KMS-11 (cell line): ENCODE measurements around the gene PCDHGC4.

ENCODE experiments used
- H2AFZ ChIP-seq: fragments of 200-600 bp; sonication (generic); 2 replicates; pipeline ENCODE4 v1.6.1; 2016; ENCODE audit warnings: antibody characterized with exemption, mixed run types, low read depth
- H3K27ac ChIP-seq: fragments of 200-600 bp; sonication (generic); 2 replicates; pipeline ENCODE4 v1.6.1; 2016; ENCODE audit warnings: mild to moderate bottlenecking, mixed run types
- H3K27me3 ChIP-seq: fragments of 200-600 bp; sonication (generic); 2 replicates; pipeline ENCODE4 v1.6.1; 2017; ENCODE audit warnings: mild to moderate bottlenecking, low read depth, mixed run types, moderate library complexity; ENCODE audit not compliant: insufficient read depth
- H3K36me3 ChIP-seq: fragments of 200-600 bp; sonication (generic); 2 replicates; pipeline ENCODE4 v1.6.1; 2017; ENCODE audit warnings: mild to moderate bottlenecking, mixed run types; ENCODE audit not compliant: insufficient read depth
- H3K4me1 ChIP-seq: fragments of 200-600 bp; sonication (generic); 2 replicates; pipeline ENCODE4 v1.6.1; 2016; ENCODE audit warnings: mild to moderate bottlenecking, low read depth, mixed run types; ENCODE audit not compliant: poor library complexity, severe bottlenecking
- H3K4me2 ChIP-seq: fragments of 200-600 bp; sonication (generic); 2 replicates; pipeline ENCODE4 v1.7.0; 2016; ENCODE audit warnings: mild to moderate bottlenecking, mixed run types
- H3K4me3 ChIP-seq: fragments of 200-600 bp; sonication (generic); IDR thresholded peaks from 2 replicates; pipeline ENCODE4 v1.6.1; 2017; ENCODE audit warnings: low read depth, low read length, mixed read lengths; ENCODE audit not compliant: insufficient read depth
- H3K79me2 ChIP-seq: fragments of 200-600 bp; sonication (generic); 2 replicates; pipeline ENCODE4 v1.6.1; 2016; ENCODE audit warnings: low read depth, mixed run types; ENCODE audit not compliant: insufficient read depth
- H3K9ac ChIP-seq: fragments of 200-600 bp; sonication (generic); 2 replicates; pipeline ENCODE4 v1.6.1; 2016; ENCODE audit warnings: mild to moderate bottlenecking, mixed run types
- H4K20me1 ChIP-seq: fragments of 200-600 bp; sonication (generic); 2 replicates; pipeline ENCODE4 v1.6.1; 2016; ENCODE audit warnings: mild to moderate bottlenecking, mixed run types; ENCODE audit not compliant: insufficient read depth
- CTCF ChIP-seq: fragments of 200-600 bp; sonication (generic); conservative IDR thresholded peaks from 2 replicates; pipeline ENCODE4 v1.6.1; 2017; ENCODE audit warnings: low read depth, mild to moderate bottlenecking, antibody characterized with exemption, low read length, moderate library complexity, mixed read lengths

The PCDHGC4 gene

GRCh38 chr5:141477044-141477575 is 7.7 kb upstream of the PCDHGC4 start:
- Histone ChIP-seq H3K4me2 (no peak overlapping the region), H3K4me3 (no peak overlapping the region), H4K20me1 (no peaks in the 10 kb centered on the region), H3K27ac (no peak overlapping the region), H3K9ac (no peak overlapping the region), H3K4me1 (no peaks in the 10 kb centered on the region), H2AFZ (no peak overlapping the region), H3K36me3 (no peaks in the 10 kb centered on the region), H3K79me2 (no peaks in the 10 kb centered on the region), H3K27me3 (no peaks in the 10 kb centered on the region)
- TF ChIP-seq CTCF = no peak

GRCh38 chr5:141477815-141478214 is 7.0 kb upstream of the PCDHGC4 start:
- no peaks in the 10 kb centered on the region for H3K79me2 ChIP-seq
- H3K27ac ChIP-seq = no peak overlapping the region
- no peak overlapping the region for H2AFZ ChIP-seq
- H4K20me1 ChIP-seq = no peaks in the 10 kb centered on the region
- H3K36me3 ChIP-seq = no peaks in the 10 kb centered on the region
- H3K4me2 ChIP-seq = no peak overlapping the region
- H3K9ac ChIP-seq = no peak overlapping the region
- H3K4me1 ChIP-seq = no peaks in the 10 kb centered on the region
- no peak overlapping the region for H3K4me3 ChIP-seq
- TF ChIP-seq CTCF = no peak
- H3K27me3 ChIP-seq = no peaks in the 10 kb centered on the region

GRCh38 chr5:141478321-141478945 is 6.4 kb upstream of the PCDHGC4 start:
- no peaks in the 10 kb centered on the region for H3K27me3 ChIP-seq
- no peak overlapping the region for H3K4me3 ChIP-seq
- no peak overlapping the region for H3K4me2 ChIP-seq
- no peaks in the 10 kb centered on the region for H3K4me1 ChIP-seq
- no peak for TF ChIP-seq CTCF
- H2AFZ ChIP-seq = no peak overlapping the region
- H3K36me3 ChIP-seq = no peaks in the 10 kb centered on the region
- no peaks in the 10 kb centered on the region for H3K79me2 ChIP-seq
- no peaks in the 10 kb centered on the region for H4K20me1 ChIP-seq
- H3K27ac ChIP-seq = no peak overlapping the region
- H3K9ac ChIP-seq = no peak overlapping the region

- Histone ChIP-seq H3K4me3 (no peak overlapping the region), H2AFZ (no peak overlapping the region), H3K79me2 (no peaks in the 10 kb centered on the region), H3K4me2 (no peak overlapping the region), H3K27me3 (no peaks in the 10 kb centered on the region), H3K27ac (no peak overlapping the region), H3K4me1 (no peaks in the 10 kb centered on the region), H4K20me1 (no peaks in the 10 kb centered on the region), H3K9ac (no peak overlapping the region), H3K36me3 (no peaks in the 10 kb centered on the region)
- no peak for TF ChIP-seq CTCF
Observed at GRCh38 chr5:141479776-141480175, 5.1 kb upstream of the PCDHGC4 start.
